Measurements from ENCODE around the gene MAP3K20.
"Not testable (repeated sequence)": the region's sequence is repeated elsewhere in the genome, so short reads cannot be mapped to it uniquely, and the experiment has no call there.

MAP3K20 gene

GRCh38 chr2:173153301-173153885, 77.7 kb downstream of the MAP3K20 start:
- no peak for DNase-seq (ENCODE audit: low read depth in 2 of 2)
- no peak for TF ChIP-seq CTCF (IDR thresholded peaks at IDR 0.05; ENCODE audit: low read depth, low read length)

GRCh38 chr2:173157676-173158293, 82.1 kb downstream of the MAP3K20 start:
- no peak overlapping the region for H3K4me3 ChIP-seq (replicated peaks in 1 of 2; ENCODE audit: low read depth in 2 of 2, low read length in 2 of 2)
- DNase-seq (ENCODE audit: low read depth in 2 of 2), result no peak
- no peak for TF ChIP-seq CTCF (IDR thresholded peaks at IDR 0.05; ENCODE audit: low read depth, low read length)

More at GRCh38 chr2:173153301-173153885, 77.7 kb downstream of the MAP3K20 start:
- no peak overlapping the region for H3K4me3 ChIP-seq (replicated peaks in 1 of 2; ENCODE audit: low read depth in 2 of 2, low read length in 2 of 2)

- peak; percentile 99 for DNase-seq (ENCODE audit: low read depth in 2 of 2)
- no peak overlapping the region for H3K4me3 ChIP-seq (replicated peaks in 1 of 2; ENCODE audit: low read depth in 2 of 2, low read length in 2 of 2)
- TF ChIP-seq CTCF (IDR thresholded peaks at IDR 0.05; ENCODE audit: low read depth, low read length), result no peak
Measured at GRCh38 chr2:173159791-173160463, 84.3 kb downstream of the MAP3K20 start.

- peak overlapping the region in 1 of 2 donors; percentile 8 for H3K4me3 ChIP-seq (replicated peaks in 1 of 2; ENCODE audit: low read depth in 2 of 2, low read length in 2 of 2)
- no peak for TF ChIP-seq CTCF (IDR thresholded peaks at IDR 0.05; ENCODE audit: low read depth, low read length)
- DNase-seq (ENCODE audit: low read depth in 2 of 2), result no peak
Measured at GRCh38 chr2:173160618-173161017, 85.0 kb downstream of the MAP3K20 start.

- H3K4me3 ChIP-seq (replicated peaks in 1 of 2; ENCODE audit: low read depth in 2 of 2, low read length in 2 of 2), result no peak overlapping the region
- peak; percentile 25 to 34 for DNase-seq (ENCODE audit: low read depth in 2 of 2)
- no peak for TF ChIP-seq CTCF (IDR thresholded peaks at IDR 0.05; ENCODE audit: low read depth, low read length)
Measured at GRCh38 chr2:173161040-173161439, 85.4 kb downstream of the MAP3K20 start.

GRCh38 chr2:173161507-173161906, 85.9 kb downstream of the MAP3K20 start:
- no peak for TF ChIP-seq CTCF (IDR thresholded peaks at IDR 0.05; ENCODE audit: low read depth, low read length)
- DNase-seq (ENCODE audit: low read depth in 2 of 2), result no peak
- no peak overlapping the region for H3K4me3 ChIP-seq (replicated peaks in 1 of 2; ENCODE audit: low read depth in 2 of 2, low read length in 2 of 2)

- H3K4me3 ChIP-seq (replicated peaks in 1 of 2; ENCODE audit: low read depth in 2 of 2, low read length in 2 of 2); DNase-seq (ENCODE audit: low read depth in 2 of 2): not testable (repeated sequence)
Measured at GRCh38 chr2:173163357-173163756, 87.7 kb downstream of the MAP3K20 start.

Measured in cardiac fibroblast (primary cell).